HUES48 (cell line): ENCODE results near the gene CERCAM.
A peak's percentile ranks its signal among the peaks of the same experiment; 100 is the strongest.

Experiments
- H3K27ac ChIP-seq: one replicate; pipeline ENCODE4 v1.7.0; 2013; ENCODE audit warnings: low read depth, low read length, inconsistent platforms
- H3K27me3 ChIP-seq: 2 replicates; pipeline ENCODE4 v1.6.1; 2013; ENCODE audit warnings: mild to moderate bottlenecking, low read length; ENCODE audit not compliant: control insufficient read depth, insufficient read depth
- H3K36me3 ChIP-seq: 2 replicates; pipeline ENCODE4 v1.6.1; 2013; ENCODE audit warnings: low read length; ENCODE audit not compliant: control insufficient read depth, insufficient read depth
- H3K4me1 ChIP-seq: 2 replicates; pipeline ENCODE4 v1.6.1; 2013; ENCODE audit warnings: mild to moderate bottlenecking, low read length; ENCODE audit not compliant: control insufficient read depth, insufficient read depth
- H3K4me3 ChIP-seq: 2 replicates; pipeline ENCODE4 v1.5.1; 2013; ENCODE audit warnings: mild to moderate bottlenecking, low read depth, low read length
- H3K9ac ChIP-seq: 2 replicates; pipeline ENCODE4 v1.6.1; 2013; ENCODE audit warnings: mild to moderate bottlenecking, low read depth, low read length, moderate library complexity
- H3K9me3 ChIP-seq: 2 replicates; pipeline ENCODE4 v1.6.1; 2013; ENCODE audit warnings: low read length; ENCODE audit not compliant: control insufficient read depth, insufficient read depth

The CERCAM gene

DNA sequence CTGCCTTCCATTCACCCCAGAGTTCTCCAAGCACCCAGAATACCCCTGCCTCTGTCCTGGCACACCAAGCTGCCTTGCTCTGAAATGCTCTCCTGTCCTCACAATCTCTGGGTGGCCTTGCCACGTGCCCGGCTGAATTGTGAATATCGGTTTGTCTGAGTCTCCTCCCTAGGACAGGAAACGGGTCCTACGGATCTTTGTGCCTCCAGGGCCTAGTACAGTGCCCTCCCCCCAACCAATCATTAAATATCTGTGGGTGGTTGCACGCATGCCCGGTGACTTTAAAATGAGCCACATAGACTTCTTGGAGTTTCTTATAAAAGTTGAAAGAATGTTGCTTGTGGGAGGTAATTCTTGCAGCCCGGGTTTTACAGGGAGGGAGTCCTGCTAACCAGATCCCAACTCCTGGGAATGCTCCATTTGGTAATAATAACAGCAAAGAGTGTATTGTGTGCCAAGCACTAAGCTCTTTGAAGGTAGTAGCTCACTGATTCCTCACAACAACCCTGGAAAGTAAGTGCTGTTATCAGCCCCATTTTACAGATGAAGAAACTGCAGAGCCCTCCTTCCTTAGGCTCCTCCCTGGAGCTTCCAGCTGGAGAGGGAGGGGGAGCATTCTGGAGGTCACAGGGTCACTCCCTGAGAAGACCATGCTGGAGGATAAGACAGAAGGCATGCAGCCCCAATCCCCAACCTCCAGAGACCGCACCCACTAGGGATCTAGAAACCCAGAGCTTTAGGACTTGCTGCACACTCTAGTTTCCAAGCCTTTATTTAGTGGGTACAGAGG lies 26.1 kb upstream of the CERCAM start:
- Histone ChIP-seq H3K4me3 (no peak overlapping the region), H3K27me3 (peaks cover 100% of the 10 kb centered on the region), H3K9ac (no peak overlapping the region), H3K4me1 (peaks cover 58% of the 10 kb centered on the region), H3K27ac (no peak overlapping the region), H3K9me3 (no peaks in the 10 kb centered on the region), H3K36me3 (peaks cover under 1% of the 10 kb centered on the region; the same call in 1 of the 2 replicates)

DNA sequence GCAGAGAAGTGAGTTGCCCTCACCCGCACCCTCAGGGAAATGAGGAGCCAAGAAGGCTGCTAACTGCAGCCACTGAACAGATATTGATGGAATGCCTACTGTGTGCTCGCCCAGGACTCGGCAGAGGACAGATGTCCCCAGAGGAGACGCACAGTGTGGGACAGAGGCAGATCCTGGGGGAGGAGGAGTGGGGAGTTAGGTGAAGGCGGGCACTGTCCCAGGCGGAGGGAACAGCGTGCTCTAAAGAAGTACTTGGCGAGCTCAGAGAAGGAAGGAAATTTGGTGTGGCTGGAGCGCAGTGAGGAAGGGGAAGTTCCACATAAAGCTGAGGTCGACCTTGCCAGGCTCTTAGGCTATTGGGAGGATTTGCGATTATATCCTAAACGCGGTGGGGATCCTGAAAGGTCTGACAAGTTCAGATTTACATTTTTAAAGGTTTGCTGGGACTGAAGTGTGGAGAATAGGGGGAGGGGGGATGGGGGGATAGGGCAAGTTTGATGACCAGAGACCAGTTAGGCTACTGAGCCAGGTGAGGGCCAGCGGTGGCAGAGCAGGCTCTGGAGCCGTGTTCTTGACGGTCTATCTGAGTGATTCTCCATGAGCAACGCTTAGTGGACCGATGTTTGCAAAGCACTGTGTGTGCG lies 23.6 kb upstream of the CERCAM start:
- peaks cover 35% of the 10 kb centered on the region for H3K4me1 ChIP-seq
- no peaks in the 10 kb centered on the region for H3K9me3 ChIP-seq
- no peak overlapping the region for H3K27ac ChIP-seq
- H3K9ac ChIP-seq, result no peak overlapping the region
- no peak overlapping the region for H3K4me3 ChIP-seq
- peaks cover 99% of the 10 kb centered on the region for H3K27me3 ChIP-seq
- H3K36me3 ChIP-seq, result no peaks in the 10 kb centered on the region

DNA sequence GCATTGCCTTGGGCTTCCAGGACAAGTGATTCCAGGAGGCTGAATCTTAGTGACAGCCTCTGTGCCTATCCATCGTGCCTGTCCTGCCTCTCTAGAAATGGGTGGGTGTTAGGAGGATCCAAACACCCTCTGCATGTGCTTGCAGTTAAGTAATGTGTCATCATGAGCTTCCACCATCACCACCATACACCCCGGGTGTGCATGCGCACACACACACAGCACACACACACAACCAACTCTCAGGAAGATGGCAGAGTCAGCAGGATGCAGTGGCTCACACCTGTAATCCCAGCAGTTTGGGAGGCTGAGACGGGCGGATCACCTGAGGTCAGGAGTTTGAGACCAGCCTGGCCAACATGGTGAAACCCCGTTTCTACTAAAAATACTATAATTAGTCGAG lies 22.8 kb upstream of the CERCAM start:
- Histone ChIP-seq H3K9ac (no peak overlapping the region), H3K27me3 (peaks cover 99% of the 10 kb centered on the region), H3K4me1 (peaks cover 30% of the 10 kb centered on the region), H3K27ac (no peak overlapping the region), H3K36me3 (no peaks in the 10 kb centered on the region), H3K9me3 (no peaks in the 10 kb centered on the region), H3K4me3 (no peak overlapping the region)

DNA sequence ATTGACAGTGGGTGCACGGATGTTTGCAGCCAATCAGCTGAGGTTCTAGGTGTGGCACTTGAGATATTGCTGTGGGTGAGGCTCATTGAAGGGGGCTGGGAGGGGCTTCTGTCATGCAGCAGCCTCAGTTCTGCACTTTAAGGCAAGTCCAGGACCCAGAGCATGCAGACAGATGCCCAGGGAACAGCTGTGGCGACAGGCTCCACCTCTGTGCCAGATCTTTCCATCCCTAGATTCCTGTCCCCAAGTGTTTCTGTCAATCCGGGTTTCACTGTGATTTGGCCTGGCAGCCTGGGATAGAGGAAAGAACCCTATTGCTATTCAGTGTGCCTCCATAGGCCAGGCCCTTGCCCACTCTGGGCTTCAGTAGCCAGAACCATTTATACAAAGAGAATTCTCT lies 20.8 kb upstream of the CERCAM start:
- Histone ChIP-seq H3K27ac (no peak overlapping the region), H3K27me3 (peaks cover 98% of the 10 kb centered on the region), H3K9ac (no peak overlapping the region), H3K4me1 (peaks cover 15% of the 10 kb centered on the region), H3K4me3 (no peak overlapping the region), H3K36me3 (no peaks in the 10 kb centered on the region), H3K9me3 (no peaks in the 10 kb centered on the region)

DNA sequence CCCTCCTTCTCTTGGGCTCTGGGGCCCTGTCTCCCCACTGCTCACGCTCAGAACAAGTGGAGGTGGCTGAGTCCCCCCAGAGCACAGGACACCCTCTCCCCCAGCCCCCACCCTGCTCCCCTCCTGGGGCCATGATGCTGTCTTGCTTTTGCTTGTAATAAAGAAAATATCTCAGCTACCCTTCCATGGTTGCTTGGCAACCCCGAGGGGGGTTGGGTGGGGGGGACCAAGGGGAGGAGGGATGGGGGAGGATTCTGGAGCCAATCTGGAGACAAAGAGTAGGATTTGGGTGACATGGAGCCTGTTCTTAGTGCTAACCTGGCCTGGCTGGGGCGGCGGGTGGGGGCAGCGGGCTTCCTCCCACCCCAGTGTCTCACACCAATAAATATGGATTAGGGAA lies 16.1 kb upstream of the CERCAM start:
- Histone ChIP-seq H3K9ac (no peak overlapping the region), H3K36me3 (no peaks in the 10 kb centered on the region), H3K4me1 (peaks cover 25% of the 10 kb centered on the region), H3K27ac (no peak overlapping the region), H3K27me3 (peaks cover 98% of the 10 kb centered on the region), H3K4me3 (no peak overlapping the region), H3K9me3 (no peaks in the 10 kb centered on the region)

DNA sequence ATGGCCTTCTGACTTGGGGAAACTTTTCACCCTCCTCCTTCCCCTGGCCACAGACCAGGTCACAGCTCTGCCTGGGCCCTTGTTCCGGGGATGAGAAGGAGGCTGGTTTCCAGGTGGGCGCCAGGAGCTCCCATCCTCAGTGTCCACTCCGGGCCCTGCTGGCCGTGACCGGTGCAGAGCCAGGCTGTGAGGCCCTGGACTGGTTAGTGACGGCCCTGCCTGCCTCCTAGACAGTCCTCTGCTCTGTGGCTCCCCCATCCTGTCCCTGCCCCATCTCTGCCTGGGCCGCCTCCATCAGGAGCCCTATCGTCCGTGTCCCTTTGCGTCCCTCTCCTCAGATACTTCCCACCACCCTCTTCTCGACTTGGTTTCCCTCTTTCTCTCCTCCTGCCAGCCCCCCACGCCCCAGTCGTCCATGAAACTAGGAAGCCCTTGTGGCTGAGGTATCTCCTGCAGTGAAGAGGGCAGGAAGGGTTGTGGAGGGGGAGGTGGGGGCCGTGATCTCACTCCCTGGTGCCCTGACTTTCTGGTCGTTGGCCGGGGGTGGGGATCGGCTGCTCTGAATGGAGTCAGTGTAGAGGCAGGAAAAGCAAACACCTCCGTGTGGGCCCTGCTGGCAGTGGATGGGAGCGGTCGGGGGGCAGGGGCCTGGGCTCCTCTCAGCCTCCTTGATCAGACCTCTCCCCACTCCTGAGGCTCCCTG lies 15.4 kb upstream of the CERCAM start:
- Histone ChIP-seq H3K9me3 (no peaks in the 10 kb centered on the region), H3K4me1 (peaks cover 28% of the 10 kb centered on the region), H3K36me3 (no peaks in the 10 kb centered on the region), H3K4me3 (no peak overlapping the region), H3K9ac (no peak overlapping the region), H3K27me3 (peaks cover 98% of the 10 kb centered on the region), H3K27ac (no peak overlapping the region)

DNA sequence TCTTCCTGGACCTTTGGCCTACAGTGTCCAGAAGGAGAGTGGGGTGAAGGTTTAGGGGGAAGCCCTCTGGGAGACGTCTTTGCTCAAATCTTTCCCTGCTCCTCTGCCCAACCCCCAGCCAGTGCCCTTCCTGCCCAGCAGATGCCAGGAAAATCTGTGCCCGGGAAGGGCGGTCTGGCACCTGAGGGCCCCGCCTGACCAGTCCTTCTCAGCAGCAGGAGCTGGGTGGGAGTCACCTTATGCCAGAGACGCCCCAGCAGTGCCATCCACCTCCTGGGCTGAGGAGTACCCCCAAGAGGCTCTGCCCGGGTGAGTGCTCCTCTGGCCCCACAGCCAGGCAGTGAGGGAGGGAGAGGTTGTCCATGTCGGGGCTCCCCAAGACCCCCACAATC lies 14.9 kb upstream of the CERCAM start:
- H3K4me1 ChIP-seq, result peaks cover 28% of the 10 kb centered on the region
- no peak overlapping the region for H3K9ac ChIP-seq
- peaks cover 98% of the 10 kb centered on the region for H3K27me3 ChIP-seq
- H3K36me3 ChIP-seq, result no peaks in the 10 kb centered on the region
- H3K27ac ChIP-seq, result no peak overlapping the region
- no peaks in the 10 kb centered on the region for H3K9me3 ChIP-seq
- H3K4me3 ChIP-seq, result no peak overlapping the region

DNA sequence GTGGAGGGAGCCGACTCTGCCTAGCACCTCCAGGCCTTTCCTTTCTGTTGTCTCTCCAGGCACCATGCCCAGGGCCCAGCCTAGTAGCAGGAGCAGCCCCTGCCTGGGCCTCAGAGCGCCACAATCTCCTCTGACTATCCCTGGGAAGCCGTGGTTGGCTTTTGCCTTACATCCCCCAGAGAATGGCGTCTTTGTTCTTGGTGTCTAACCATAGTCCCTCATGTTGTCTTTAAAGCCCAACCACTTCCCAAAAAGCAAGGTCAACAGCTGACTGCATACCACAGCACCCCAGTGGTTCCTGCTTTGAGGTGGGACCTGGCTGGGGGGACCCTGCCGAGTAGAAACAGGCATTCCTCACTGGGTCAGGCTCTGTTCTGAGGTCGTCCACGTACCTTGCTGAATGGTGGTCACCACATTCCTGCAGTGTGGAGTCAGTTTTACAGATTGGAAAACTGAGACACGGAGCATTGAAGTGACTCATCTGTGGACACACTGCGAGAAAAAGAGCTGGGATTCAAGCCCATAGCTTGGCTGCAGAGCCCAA lies 13.7 kb upstream of the CERCAM start:
- Histone ChIP-seq H3K4me3 (no peak overlapping the region), H3K36me3 (no peaks in the 10 kb centered on the region), H3K9me3 (no peaks in the 10 kb centered on the region), H3K9ac (no peak overlapping the region), H3K27ac (no peak overlapping the region), H3K4me1 (peaks cover 28% of the 10 kb centered on the region), H3K27me3 (peaks cover 98% of the 10 kb centered on the region)

DNA sequence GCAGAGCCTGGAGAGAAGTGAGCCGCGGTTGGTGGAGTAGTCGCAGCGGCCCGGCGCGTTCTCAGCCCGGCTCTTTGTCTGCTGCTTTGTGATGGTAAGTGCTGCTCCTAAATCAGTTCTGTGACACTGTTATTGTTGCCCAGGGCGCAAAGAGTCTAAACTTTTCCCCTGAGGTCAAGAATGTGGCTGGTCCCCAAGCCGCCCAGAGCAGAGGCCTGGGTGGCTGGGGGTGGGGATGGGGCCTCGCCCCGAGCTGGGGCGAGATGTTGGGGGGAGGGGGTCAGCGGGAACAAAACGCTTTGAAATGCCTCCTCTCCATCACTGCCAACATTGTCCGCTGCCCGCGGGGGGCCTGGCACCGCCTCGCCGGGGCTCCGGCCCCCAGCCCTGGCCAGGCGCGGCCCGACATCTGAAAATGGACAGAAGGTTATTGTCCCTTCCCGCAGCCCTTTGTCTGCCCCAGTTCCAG lies 11.7 kb upstream of the CERCAM start:
- H3K4me3 ChIP-seq, result no peak overlapping the region
- peak overlapping the region; percentile 12 for H3K27ac ChIP-seq
- H3K9me3 ChIP-seq, result no peaks in the 10 kb centered on the region
- no peak overlapping the region for H3K9ac ChIP-seq
- H3K4me1 ChIP-seq, result peaks cover 30% of the 10 kb centered on the region
- H3K27me3 ChIP-seq, result peaks cover 86% of the 10 kb centered on the region
- H3K36me3 ChIP-seq, result no peaks in the 10 kb centered on the region

DNA sequence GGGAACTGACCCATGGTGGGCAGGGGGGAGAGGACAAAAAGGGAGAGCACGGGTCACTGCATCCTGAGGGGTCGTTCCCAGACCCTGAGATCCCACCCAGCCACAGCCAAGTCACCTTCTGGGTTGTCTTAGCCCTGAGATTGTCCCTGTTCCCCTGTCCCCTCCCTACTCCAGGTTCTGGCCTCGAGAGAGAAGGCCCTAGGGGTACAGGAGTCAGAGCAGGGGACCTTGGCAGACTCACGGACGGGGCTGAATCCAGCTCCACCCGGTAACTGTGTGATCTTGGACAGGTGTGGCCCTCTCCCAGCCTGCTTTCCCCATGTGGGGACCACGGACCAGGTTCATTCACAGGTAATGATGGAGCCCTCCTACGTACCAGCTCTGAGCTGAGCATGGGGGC lies 11.2 kb upstream of the CERCAM start:
- peaks cover 30% of the 10 kb centered on the region for H3K4me1 ChIP-seq
- H3K9ac ChIP-seq, result no peak overlapping the region
- H3K36me3 ChIP-seq, result no peaks in the 10 kb centered on the region
- no peak overlapping the region for H3K4me3 ChIP-seq
- H3K27me3 ChIP-seq, result peaks cover 86% of the 10 kb centered on the region
- H3K9me3 ChIP-seq, result no peaks in the 10 kb centered on the region
- no peak overlapping the region for H3K27ac ChIP-seq

DNA sequence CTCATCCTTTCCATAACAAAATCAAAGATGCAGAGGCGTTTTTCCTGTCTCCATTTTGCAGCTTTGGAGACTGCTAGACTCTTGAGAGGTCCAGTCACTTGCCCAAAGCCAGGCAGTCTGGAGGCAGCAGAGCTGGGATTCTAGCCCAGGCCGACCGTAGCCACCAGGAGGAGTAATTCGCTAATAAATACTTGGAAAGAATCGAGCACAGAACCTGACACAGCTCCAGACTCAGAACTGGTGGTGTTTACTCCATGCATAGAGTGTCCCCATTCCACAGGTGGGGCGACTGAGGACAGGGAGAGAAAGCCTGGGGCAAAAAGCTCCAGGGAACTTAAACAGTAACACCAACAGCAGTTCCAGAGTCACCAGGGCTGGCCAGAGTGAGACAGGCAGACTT lies 10.7 kb upstream of the CERCAM start:
- peaks cover 29% of the 10 kb centered on the region for H3K4me1 ChIP-seq
- no peak overlapping the region for H3K9ac ChIP-seq
- H3K4me3 ChIP-seq, result no peak overlapping the region
- no peak overlapping the region for H3K27ac ChIP-seq
- H3K9me3 ChIP-seq, result no peaks in the 10 kb centered on the region
- peaks cover 86% of the 10 kb centered on the region for H3K27me3 ChIP-seq
- H3K36me3 ChIP-seq, result no peaks in the 10 kb centered on the region
